ENCODE results near the gene RAB26.
A peak's percentile ranks its signal among the peaks of the same experiment; 100 is the strongest.
"Not testable (repeated sequence)": the region's sequence is repeated elsewhere in the genome, so short reads cannot be mapped to it uniquely, and the experiment has no call there.

Gene RAB26

GRCh38 chr16:2117960-2118722 is 30.3 kb upstream of the RAB26 start:
- DNase-seq = not testable (repeated sequence)

GRCh38 chr16:2121325-2121724 is 27.1 kb upstream of the RAB26 start:
- DNase-seq = not testable (repeated sequence)

DNA sequence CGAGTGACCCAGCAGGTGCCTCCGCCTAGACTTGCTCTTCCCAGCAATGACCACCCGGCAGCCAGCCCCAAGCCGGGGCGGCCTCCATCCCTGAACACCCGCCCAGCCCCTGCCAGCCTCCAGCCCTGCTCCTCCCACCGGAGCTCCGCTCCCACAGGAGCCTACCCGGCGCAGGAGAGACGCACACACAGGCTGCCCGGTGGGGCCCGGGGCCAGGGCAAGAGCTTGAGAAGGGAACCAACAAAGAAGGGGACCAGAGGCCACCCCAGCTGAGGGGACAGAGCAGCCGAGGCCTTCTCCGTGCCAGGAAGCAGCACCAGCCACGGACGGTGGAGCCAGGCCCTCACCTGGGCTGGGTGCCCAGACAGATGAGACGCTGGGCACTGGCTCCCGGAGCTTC is 26.6 kb upstream of the RAB26 start:
- DNase-seq = peak; percentile 9

DNA sequence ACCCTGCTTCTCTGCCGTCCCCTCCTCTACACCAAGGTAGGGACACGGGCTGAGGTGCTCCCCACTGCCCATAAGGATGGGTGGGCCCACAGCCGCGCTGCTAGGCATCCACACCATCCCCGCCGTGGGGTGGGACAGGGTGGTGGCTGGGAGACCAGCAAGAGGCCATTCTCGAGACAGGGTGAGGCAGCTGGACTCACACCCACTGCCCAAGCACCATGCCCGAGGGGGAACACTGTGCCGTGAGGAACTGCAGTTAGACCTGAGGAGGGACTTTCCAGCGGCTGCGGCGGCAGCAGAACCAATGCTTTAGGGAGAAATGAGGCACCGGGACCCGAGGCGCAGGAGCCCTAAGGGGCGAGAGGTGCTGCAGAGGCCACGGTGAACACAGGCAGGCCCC is 26.0 kb upstream of the RAB26 start:
- no peak for DNase-seq

GRCh38 chr16:2122934-2123683 is 25.3 kb upstream of the RAB26 start:
- DNase-seq = not testable (repeated sequence)

GRCh38 chr16:2123706-2124376 is 24.6 kb upstream of the RAB26 start:
- not testable (repeated sequence) for DNase-seq

- DNase-seq = not testable (repeated sequence)
These were observed 24.1 kb upstream of the RAB26 start for GRCh38 chr16:2124377-2124693.

DNA sequence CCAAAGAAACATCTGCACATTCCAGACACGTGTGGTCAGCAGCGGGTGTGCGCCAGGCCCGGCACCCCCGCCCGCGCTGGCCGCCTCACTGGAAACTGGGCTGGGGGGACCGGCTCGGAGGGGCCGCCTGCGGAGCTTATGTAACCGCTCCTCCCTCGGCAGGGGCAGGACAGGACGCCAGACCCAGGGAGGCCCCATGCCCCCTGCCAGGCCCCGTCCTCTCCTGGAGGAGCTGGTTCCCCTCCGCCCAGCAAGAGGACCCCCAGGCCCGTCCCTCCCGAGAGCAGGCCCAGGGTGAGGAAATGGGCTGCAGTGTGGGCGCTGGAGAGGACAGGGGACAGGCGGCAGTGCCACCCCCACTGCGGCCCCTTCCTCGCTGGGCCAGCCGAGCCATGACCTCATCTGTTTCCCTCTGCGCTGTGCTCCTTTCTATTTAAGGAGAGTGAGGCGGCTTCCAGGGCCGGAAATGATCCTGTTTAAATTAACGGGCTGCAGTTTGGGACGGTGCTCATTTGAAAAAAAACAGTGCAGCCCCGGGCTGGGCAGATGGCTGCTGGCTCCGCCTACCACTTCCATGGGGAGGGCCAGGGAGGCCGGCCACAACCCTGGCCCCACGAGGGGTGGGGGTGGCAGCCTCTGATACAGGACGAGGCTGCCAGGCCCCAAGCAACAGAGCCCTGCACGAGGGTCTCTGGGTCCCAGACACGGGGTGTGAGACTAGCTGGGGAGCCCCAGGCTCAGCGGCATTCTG is 23.6 kb upstream of the RAB26 start:
- DNase-seq = not testable (repeated sequence)

DNA sequence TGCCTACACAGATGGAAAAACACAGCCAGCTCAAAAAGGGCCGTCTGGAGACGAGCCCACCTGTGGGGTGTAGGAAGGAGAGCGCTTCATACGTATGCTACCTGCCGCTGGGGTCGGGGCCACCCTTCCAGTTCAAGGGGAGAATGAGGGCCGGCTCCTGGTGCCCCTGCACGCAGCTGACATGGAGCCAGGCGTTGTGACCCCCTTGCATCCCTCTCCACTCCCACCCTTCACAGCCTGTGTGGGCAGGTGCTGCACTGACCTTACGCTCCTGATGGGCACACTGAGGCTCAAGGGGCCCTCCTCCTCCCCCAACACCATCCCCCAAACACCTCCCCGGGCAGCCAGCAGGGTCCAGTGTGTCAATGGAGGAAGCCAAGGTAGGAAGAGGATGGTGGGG is 22.8 kb upstream of the RAB26 start:
- DNase-seq = not testable (repeated sequence)

- not testable (repeated sequence) for DNase-seq
These were observed 22.2 kb upstream of the RAB26 start for GRCh38 chr16:2126161-2126743.

DNA sequence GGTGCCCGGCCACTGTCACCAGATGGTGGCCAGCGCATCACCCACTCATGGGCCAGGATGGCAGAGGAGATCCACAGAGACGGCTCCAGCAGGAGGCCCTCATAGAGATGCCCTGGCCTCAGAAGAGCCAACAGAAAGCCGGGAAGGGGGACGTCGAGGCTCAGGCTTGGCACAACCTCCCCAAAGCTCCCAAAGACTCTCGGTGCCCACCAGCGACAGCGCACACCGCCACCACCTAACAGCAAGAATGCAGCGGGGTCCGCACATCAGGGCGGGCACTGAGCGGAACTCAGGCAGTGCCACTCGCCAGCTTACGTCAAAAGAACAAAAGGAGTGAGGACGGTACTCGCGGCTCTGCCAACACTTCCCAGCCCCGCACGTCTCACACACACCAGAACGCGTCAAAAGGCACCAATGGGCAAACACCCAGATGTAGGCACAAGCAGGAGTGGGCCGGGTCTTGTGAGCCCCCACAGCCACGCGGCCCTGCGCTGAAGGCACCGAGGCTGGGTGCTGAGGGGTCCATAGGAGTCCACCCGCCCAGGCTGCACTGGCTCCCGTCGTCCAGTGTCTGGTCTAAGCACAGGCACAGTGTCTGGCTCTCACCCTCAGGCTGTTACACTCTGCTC is 21.4 kb upstream of the RAB26 start:
- not testable (repeated sequence) for DNase-seq

DNA sequence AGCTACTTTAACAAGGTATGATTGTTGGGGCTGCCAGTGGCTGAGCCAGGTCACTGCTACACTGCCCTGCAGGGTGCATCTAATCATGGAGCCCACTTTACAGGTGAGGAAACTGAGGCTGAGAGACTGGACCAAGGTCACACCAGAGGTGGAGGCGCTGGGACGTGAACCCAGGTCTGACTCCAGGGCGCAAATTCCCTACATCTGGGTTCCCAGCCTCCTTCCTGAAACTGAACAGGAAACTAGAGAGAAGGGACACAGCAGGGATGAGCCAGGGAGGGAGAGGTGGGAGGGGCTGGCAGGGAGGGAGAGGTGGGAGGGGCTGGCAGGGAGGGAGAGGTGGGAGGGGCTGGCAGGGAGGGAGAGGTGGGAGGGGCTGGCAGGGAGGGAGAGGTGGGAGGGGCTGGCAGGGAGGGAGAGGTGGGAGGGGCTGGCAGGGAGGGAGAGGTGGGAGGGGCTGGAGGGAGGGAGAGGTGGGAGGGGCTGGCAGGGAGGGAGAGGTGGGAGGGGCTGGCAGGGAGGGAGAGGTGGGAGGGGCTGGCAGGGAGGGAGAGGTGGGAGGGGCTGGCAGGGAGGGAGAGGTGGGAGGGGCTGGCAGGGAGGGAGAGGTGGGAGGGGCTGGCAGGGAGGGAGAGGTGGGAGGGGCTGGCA is 20.7 kb upstream of the RAB26 start:
- DNase-seq = not testable (repeated sequence)

DNA sequence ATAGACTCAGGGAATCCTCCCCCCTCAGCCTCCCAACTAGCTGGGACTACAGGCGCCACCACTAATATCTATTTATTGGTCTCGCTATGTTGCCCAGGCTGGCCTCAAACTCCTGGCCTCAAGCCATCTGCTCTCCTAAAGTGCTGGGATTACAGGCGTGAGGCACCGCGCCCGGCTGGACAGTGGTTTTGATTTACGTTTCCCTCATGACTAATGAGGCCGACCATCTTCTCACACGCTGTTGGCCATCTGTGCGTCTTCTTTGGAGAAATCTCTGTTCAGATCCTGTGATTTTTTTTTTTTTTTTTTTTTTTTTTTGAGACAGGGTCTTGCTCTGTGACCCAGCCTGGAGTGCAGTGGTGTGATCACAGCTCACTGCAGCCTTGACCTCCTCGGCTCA is 19.2 kb upstream of the RAB26 start:
- DNase-seq = not testable (repeated sequence)

- not testable (repeated sequence) for DNase-seq
These were observed 18.5 kb upstream of the RAB26 start for GRCh38 chr16:2129890-2130447.

DNA sequence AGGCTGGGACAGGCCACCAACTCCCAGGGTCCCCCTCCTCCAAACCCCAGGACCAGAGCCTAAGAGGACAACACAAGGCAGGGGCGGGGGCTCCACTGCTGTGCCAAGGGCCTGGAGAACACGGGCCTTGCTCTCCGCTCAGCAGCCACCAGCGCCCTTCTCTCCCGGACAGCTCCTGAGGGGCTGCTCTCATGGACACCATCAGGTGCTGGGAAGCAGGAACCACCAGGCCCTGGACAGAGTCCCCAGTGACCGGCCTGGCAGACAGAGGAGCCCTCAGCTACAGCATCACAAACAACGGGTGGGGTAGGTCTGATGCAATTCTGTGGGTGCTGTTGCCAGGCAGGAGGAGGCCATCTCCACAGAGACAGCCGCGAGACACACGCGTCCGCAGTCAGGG is 14.6 kb upstream of the RAB26 start:
- not testable (repeated sequence) for DNase-seq

GRCh38 chr16:2135071-2135470 is 13.4 kb upstream of the RAB26 start:
- DNase-seq = not testable (repeated sequence)

GRCh38 chr16:2135770-2136490 is 12.5 kb upstream of the RAB26 start, which contains the start of gene PKD1:
Gene PKD1 (minus strand): TSS chr16:2135898. CDS start chr16:2135689, 209 bp downstream.
- peak; percentile 77 for DNase-seq

DNA sequence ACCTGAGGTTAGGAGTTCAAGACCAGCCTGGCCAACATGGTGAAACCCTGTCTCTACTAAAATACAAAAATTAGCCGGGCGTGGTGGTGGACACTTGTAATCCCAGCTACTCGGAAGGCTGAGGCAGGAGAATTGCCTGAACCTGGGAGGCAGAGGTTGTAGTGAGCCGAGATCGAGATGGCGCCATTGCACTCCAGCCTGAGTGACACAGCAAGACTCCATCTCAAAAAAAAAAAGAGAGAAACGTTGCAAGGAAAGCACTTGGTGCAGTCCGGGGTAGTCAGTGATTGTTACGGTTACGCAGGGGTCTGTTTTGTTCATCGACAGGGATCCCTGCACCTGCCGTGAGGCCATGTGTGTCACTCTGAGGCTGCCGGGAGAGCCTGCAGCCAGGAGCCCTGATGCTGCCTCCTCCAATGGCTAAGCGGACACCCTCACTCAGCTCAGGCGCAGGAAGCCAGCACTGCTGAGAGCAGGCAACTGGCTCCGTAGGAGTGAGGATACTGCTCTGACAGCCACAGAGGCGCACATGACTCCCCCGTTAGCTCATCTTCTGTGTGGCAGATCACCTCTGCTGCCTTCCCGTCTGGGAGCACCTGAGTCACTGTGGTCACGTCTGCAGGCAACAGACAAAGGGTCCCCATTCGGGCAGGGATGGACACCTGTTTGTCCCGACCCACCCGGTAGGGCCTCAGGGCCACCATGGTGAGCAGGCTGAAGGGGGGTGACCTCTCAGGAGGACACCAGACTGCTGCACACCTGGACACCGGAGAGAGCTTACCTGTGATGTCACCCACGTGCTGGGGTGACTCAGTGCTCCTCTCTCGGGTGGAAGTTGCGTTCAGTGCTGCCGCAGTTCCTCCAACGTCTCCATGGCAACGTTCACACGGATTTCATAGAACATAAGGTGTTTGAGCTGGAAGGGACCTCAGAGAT is 5.2 kb upstream of the RAB26 start:
- no peak for DNase-seq

DNA sequence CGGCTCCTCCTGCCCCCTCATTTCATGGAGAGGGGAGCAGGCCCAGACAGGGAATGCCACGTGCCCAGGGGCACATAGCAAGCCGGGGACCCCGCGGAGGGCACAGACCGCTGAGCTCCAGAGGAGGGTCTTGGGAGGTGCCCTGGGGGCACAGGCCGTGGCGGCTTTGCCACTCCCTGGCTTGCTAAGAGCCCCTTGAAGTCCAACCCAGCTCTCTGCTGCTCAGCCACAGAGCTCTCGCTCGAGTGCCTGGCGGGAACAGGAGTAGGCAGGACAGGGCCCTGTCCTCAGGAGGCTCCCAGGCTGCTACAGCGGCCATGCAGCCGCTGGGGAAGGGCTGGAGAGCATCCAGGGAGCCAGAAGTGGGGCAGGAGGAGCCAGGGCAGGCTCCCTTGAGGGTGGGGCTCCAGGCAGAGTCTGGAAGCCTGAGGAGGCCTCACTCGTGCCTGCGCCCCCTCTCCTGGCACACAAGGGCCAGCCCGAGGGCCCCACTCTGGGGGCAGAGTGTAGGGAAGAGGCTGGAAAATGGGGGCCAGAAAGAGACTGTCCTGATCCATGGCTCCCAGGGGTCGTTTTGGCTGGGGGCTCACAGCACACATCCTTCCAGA is 4.4 kb upstream of the RAB26 start:
- DNase-seq = no peak

Measured in NCI-H1092 (cell line).